GM18520 (cell line): ENCODE data around the gene IMPDH2.
"Not testable (repeated sequence)": the region's sequence is repeated elsewhere in the genome, so short reads cannot be mapped to it uniquely, and the experiment has no call there.

Experiments
- ATAC-seq: cut with Tn5 transposase; IDR thresholded peaks from one replicate; pipeline ENCODE4 v1.9.1; 2021; ENCODE audit not compliant: unreplicated experiment

The IMPDH2 gene

GRCh38 chr3:49021813-49022687, 7.1 kb downstream of the IMPDH2 start, which contains the start of gene NDUFAF3:
Gene NDUFAF3 (plus strand): TSS chr3:49022121. CDS start chr3:49022145, 24 bp downstream.
- peak; percentile 44 for ATAC-seq

GRCh38 chr3:49021213-49021812, 7.9 kb downstream of the IMPDH2 start:
- peak; percentile 39 for ATAC-seq

- no peak for ATAC-seq
Measured at GRCh38 chr3:49020330-49021212, 8.6 kb downstream of the IMPDH2 start.

GRCh38 chr3:49019941-49020329, 9.3 kb downstream of the IMPDH2 start:
- no peak for ATAC-seq

GRCh38 chr3:49018707-49019006, 10.5 kb downstream of the IMPDH2 start:
- ATAC-seq = no peak

GRCh38 chr3:49017971-49018706, 11.1 kb downstream of the IMPDH2 start, which contains the start of gene DALRD3:
Gene DALRD3 (minus strand): TSS chr3:49018580. CDS start chr3:49018564, 16 bp downstream.
- no peak for ATAC-seq

- ATAC-seq = no peak
Measured at GRCh38 chr3:49017229-49017970, 11.8 kb downstream of the IMPDH2 start.

- no peak for ATAC-seq
Measured at GRCh38 chr3:49016414-49017228, 12.6 kb downstream of the IMPDH2 start.

GRCh38 chr3:49015765-49016164, 13.4 kb downstream of the IMPDH2 start:
- no peak for ATAC-seq

GRCh38 chr3:49015072-49015471, 14.1 kb downstream of the IMPDH2 start:
- ATAC-seq = no peak

GRCh38 chr3:49013738-49014660, 15.2 kb downstream of the IMPDH2 start:
- ATAC-seq = no peak

GRCh38 chr3:49013113-49013737, 16.0 kb downstream of the IMPDH2 start:
- ATAC-seq = no peak

- no peak for ATAC-seq
Measured at GRCh38 chr3:49012441-49013017, 16.7 kb downstream of the IMPDH2 start.

- no peak for ATAC-seq
Measured at GRCh38 chr3:49009396-49009795, 19.8 kb downstream of the IMPDH2 start.

- ATAC-seq = not testable (repeated sequence)
Measured at GRCh38 chr3:49008627-49009026, 20.6 kb downstream of the IMPDH2 start.

- peak; percentile 9 for ATAC-seq
Measured at GRCh38 chr3:49007771-49008528, 21.2 kb downstream of the IMPDH2 start.
